Stimulated activated CD4-positive, alpha-beta T cell treated with anti-CD3 and anti-CD28 coated beads, TNF-alpha, amount 100 ng/mL, for 48 hours (primary cell): ENCODE measurements around the gene FAM90A1.
A peak's percentile ranks its signal among the peaks of the same experiment; 100 is the strongest.
"Not testable (repeated sequence)": the region's sequence is repeated elsewhere in the genome, so short reads cannot be mapped to it uniquely, and the experiment has no call there.

Experiments
- DNase-seq, 3 donors: peaks; one replicate each; pipeline ENCODE4 v3.0.0-alpha.2; 2020; ENCODE audit warnings: low read depth in 3 of 3

Gene FAM90A1

GRCh38 chr12:8233300-8233855 is 6.0 kb upstream of the FAM90A1 start:
- DNase-seq = not testable (repeated sequence)

DNA sequence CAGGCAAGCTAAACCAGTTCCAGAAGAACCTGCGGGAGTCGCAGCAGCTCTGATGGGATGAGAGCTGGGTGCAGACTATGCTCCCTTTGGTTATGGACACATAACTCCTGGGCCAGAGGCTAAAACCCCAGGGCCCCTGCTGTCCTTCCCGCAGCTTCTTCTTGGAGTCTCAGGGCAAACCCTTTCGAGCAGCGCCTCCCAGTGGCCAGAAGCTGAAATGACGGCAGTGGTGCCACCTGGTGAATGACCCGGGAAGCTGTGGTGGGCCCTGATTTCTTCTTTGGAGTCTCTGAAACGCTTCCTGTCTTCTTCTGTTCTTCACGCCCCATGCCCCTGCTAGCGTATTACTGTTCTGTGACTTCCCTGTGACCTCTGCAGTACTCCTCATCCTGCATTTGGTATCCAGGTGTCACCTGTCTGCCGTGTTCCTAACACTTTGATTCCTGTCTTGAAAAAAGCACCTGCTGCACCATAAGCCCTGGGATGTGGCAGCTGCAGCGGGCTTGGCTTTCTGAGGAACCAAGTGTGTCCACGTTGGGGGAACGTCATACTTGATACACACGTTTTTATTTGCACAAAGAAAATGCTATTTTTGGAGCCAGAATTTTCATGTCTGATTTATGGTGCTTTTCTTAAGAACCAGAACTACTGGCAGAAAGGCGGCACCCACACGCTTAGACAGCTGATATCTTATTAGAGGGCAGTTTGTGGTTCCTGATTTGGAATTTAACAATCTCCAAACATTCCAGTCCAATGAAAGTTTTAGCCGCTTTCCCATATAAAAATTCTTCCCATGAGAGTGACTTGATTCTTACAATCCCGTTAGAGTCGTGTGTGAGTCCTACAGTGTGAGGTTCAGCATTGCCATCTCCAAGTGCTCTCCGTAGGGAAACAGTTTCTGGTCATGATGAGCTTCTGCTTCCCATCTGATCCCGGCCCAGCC is 4.5 kb upstream of the FAM90A1 start:
- DNase-seq = peak; percentile 41 to 51 (median 50)

GRCh38 chr12:8231049-8231448 is 3.6 kb upstream of the FAM90A1 start:
- not testable (repeated sequence) for DNase-seq

- not testable (repeated sequence) for DNase-seq
These were observed 2.1 kb upstream of the FAM90A1 start for GRCh38 chr12:8229486-8229885.

GRCh38 chr12:8228607-8229006 is 1.2 kb upstream of the FAM90A1 start:
- not testable (repeated sequence) for DNase-seq

- DNase-seq = not testable (repeated sequence)
These were observed 287 bp upstream of the FAM90A1 start for GRCh38 chr12:8227732-8228077.

DNA sequence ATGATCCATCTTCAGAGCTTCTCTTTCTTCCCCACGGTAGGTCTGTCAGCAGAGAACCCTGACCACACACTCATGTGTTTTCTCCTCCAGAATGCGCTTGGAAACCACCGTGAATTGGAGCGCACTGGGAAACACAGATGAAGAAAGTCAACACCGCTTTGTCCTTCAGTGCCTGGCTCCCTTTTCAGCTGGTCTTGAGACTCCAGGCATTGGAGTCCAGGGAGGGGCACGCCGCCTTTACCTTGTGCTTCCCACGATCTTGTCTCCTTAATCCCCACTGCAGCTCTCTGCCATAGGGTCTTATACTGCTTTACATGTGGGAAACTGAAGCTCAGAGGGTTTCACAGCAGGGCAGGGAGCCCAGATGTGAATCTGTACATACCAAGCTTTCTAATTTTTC is 1.1 kb downstream of the FAM90A1 start:
- no peak for DNase-seq

- not testable (repeated sequence) for DNase-seq
These were observed 2.6 kb downstream of the FAM90A1 start for GRCh38 chr12:8224782-8225181.

- DNase-seq = not testable (repeated sequence)
These were observed 3.8 kb downstream of the FAM90A1 start for GRCh38 chr12:8223646-8224045.

- DNase-seq = not testable (repeated sequence)
These were observed 5.1 kb downstream of the FAM90A1 start for GRCh38 chr12:8222303-8222702.

DNA sequence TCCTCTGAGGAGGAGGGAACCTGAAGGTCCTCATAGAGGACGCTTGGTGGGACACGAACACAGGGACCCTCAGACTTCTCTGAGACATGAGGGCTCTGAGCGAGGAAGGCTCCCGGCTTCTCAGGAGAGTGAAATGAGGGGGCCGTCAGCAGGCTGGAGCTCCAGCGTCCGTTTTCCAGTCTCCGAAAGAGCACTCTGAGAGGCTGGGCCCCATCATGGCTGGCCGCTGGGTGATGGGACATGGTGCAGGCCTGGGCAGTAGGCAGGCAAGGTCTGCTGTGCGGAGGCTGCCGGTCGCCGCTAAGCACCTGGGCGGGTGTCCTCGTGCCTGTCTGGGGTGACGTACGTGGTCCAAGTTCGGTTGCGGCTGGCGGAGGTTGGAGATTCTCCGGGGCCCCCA is 5.6 kb downstream of the FAM90A1 start:
- not testable (repeated sequence) for DNase-seq

- not testable (repeated sequence) for DNase-seq
These were observed 6.0 kb downstream of the FAM90A1 start for GRCh38 chr12:8221375-8221774.

DNA sequence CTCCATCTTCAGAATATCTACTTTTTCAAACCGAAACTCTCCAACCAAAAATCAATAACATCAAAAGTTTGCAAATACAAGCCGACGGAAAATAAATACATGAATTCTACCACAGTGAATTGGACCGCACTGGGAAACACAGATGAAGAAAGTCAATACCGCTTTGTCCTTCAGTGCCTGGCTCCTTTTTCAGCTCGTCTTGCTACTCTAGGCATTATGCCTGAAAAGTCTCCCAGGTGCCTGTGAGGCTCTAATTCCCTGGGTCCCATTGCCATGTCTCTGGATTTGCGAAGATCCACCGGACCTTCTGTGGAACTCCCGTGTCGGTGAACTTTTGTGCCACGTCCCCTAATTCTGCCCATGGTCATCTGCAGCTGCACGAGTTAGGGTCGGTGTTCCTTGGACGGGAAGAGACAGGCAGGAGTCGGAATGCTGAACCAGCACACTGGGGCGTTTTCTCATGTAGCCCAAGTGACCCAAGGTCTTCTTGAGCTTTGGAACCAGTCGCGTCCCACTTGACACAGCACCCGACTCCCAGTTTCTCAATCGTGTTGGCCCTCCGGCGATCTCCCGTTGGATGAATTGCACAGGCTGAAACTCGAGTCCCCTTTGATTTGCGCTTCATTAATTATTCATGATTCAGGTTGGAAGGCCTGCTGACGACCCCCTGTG is 8.6 kb downstream of the FAM90A1 start:
- DNase-seq = not testable (repeated sequence)

GRCh38 chr12:8197685-8198308 is 29.6 kb downstream of the FAM90A1 start:
- not testable (repeated sequence) for DNase-seq

DNA sequence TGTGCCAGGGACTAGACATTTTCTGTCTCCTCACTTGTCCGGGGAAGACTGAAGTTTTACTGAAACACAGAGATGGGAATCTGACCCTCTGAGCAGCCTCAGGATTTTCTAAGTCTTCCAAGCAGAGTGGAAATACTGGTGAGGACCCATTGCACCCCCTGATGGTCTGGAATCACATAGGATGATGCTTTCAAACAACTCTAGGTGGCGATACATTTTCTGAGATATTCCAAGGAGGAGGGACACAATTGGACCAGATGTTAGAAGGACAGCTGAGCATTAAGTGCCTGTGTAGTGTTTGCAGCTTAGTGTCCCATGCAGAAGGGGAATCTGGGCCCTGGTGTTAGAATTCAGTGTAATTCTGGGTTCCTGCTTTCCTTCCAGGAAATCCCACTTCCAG is 39.3 kb downstream of the FAM90A1 start:
- not testable (repeated sequence) for DNase-seq

DNA sequence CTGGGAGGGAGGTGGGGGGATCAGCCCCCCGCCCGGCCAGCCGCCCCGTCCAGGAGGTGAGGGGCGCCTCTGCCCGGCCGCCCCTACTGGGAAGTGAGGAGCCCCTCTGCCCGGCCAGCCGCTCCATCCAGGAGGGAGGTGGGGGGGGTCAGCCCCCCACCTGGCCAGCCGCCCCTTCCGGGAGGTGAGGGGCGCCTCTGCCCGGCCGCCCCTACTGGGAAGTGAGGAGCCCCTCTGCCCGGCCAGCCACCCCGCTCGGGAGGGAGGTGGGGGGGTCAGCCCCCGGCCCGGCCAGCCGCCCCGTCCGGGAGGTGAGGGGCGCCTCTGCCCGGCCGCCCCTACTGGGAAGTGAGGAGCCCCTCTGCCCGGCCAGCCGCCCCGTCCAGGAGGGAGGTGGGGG is 43.2 kb downstream of the FAM90A1 start:
- not testable (repeated sequence) for DNase-seq

DNA sequence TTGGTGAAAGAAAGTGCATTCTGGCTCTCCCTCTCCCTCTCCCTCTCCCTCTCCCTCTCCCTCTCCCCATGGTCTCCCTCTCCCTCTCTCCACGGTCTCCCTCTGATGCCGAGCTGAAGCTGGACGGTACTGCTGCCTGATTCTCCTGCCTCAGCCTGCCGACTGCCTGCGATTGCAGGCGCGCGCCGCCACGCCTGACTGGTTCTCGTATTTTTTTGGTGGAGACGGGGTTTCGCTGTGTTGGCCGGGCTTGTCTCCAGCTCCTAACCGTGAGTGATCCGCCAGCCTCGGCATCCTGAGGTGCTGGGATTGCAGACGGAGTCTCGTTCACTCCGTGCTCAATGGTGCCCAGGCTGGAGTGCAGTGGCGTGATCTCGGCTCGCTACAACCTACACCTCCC is 44.1 kb downstream of the FAM90A1 start:
- DNase-seq = not testable (repeated sequence)

GRCh38 chr12:8182923-8183322 is 44.5 kb downstream of the FAM90A1 start:
- not testable (repeated sequence) for DNase-seq

DNA sequence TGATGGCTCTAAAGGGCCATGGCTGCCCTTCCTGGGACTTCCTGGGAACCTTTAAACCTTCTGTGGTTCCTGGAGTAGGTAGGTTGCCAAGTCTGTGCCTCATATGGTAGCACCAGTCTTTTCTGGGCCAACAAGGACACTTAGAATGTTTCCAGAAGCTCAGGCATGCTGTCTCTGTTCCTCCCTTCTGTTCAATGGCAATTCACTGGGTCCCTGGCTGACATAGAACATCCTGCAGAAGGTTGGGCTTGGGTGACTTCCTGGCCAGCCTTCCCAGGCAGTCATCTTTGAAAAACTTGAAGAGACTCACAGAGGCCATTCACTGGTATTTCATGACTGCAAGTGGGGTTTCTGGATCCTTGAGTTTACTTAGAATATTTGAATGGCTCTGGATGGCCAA is 46.1 kb downstream of the FAM90A1 start:
- DNase-seq = not testable (repeated sequence)

DNA sequence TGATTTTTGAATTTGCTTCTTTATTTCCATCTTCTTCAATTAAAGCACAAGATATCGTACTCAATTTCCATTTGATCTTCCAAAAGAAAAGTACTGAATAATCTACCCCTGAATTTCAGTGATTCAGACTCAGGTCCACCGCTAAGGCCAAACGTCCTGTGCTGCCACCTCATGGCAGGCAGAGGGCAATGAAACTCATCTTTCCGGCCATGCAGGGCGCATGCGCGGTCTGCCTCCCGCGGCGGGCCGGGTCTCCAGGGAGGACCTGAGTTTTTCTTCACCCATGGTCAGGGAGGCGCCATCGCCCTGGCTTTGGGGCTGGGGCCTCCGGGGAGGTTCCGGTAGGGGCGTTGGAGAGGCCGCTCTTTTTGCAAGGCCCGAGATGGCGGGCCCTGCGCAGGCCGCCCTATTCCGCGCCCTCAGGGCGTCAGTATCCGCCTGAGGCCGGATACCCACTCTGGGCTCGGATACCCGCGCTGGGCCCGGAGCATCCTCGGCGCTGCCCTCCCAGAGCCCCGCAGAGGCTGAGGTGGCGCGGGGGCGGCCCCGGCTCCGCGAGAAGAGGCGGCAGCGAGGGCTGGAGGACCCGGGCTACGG is 47.3 kb downstream of the FAM90A1 start:
- peak; percentile 17 to 69 (median 46) for DNase-seq

- DNase-seq = not testable (repeated sequence)
These were observed 54.5 kb downstream of the FAM90A1 start for GRCh38 chr12:8172911-8173310.
